Panc1 (cell line): Measurements from ENCODE around the gene DALRD3. TPM values are rescaled to one million over a fixed set of nuclear protein-coding genes. Genes with fewer than 3 reads are reported as not detected.
"Not testable (repeated sequence)": the region's sequence is repeated elsewhere in the genome, so short reads cannot be mapped to it uniquely, and the experiment has no call there.

Experiments used
- ATAC-seq: fragments of 200-7000 bp; cut with Tn5 transposase; 2 replicates; pipeline ENCODE4 v1.9.1; 2020; ENCODE audit warnings: mild to moderate bottlenecking, moderate library complexity
- BruUV-seq: library from RNA; stranded (reverse); fragments of 400-500 nt; replicated peaks from 2 replicates; lab custom pipeline; 2021; lab: Mats Ljungman, UMichigan
- CTCF ChIA-PET: fragments of 300-600 bp; sonication (Branson Sonifier 250); formaldehyde crosslinking; loops from one replicate; lab custom pipeline; 2022; ENCODE audit warnings: antibody characterized with exemption; lab: Charles Lee
- POLR2A ChIA-PET: fragments of 300-600 bp; sonication (Branson Sonifier 250); formaldehyde crosslinking; loops from one replicate; lab custom pipeline; 2022; ENCODE audit warnings: antibody characterized with exemption; lab: Charles Lee
- DNase-seq: peaks from one replicate; pipeline ENCODE4 v3.0.0-alpha.2; 2010; ENCODE audit warnings: low read depth, low spot score
- H3K27ac ChIP-seq: 2 replicates; pipeline ENCODE4 v1.5.1; 2011; ENCODE audit warnings: mild to moderate bottlenecking, low read length, inconsistent platforms
- H3K27me3 ChIP-seq: fragments of 200-500 bp; sonication (Bioruptor generic); 2 replicates; pipeline ENCODE4 v1.6.0; 2014; ENCODE audit warnings: low read length, inconsistent platforms; ENCODE audit not compliant: control insufficient read depth, insufficient read depth
- H3K36me3 ChIP-seq: fragments of 200-500 bp; sonication (Bioruptor generic); 2 replicates; pipeline ENCODE4 v1.5.1; 2014; ENCODE audit warnings: inconsistent platforms, mild to moderate bottlenecking, low read length, moderate library complexity; ENCODE audit not compliant: control insufficient read depth, insufficient read depth
- H3K4me1 ChIP-seq: 2 replicates; pipeline ENCODE4 v1.5.1; 2011; ENCODE audit warnings: inconsistent platforms, mild to moderate bottlenecking, low read length, moderate library complexity; ENCODE audit not compliant: control insufficient read depth, insufficient read depth
- H3K4me3 ChIP-seq, 2 experiments: 2 replicates each; pipeline ENCODE4 v1.5.1; 2011 to 2012; ENCODE audit warnings: low read depth in 2 of 2, low read length in 2 of 2, mild to moderate bottlenecking in 2 of 2, inconsistent platforms in 1 of 2, moderate library complexity in 1 of 2
- H3K9me3 ChIP-seq: fragments of 200-500 bp; sonication (Bioruptor generic); 2 replicates; pipeline ENCODE4 v1.5.1; 2014; ENCODE audit warnings: low read depth, mild to moderate bottlenecking, inconsistent platforms, low read length, moderate library complexity; ENCODE audit not compliant: control insufficient read depth, insufficient read depth
- CTCF ChIP-seq: fragments of 450-650 bp; IDR thresholded peaks from 2 replicates; pipeline ENCODE4 v1.5.1; 2017; ENCODE audit warnings: mild to moderate bottlenecking
- POLR2AphosphoS5 ChIP-seq: IDR thresholded peaks from 2 replicates; pipeline ENCODE4 v1.6.1; 2012; ENCODE audit warnings: mild to moderate bottlenecking, low read depth, low read length, moderate library complexity
- REST ChIP-seq, 2 experiments: IDR thresholded peaks; 2 replicates each; pipeline ENCODE4 v1.6.1; 2011 to 2012; ENCODE audit warnings: low read depth in 2 of 2, control low read depth in 1 of 2, low read length in 1 of 2, mild to moderate bottlenecking in 1 of 2, moderate library complexity in 1 of 2; ENCODE audit not compliant: insufficient read depth in 1 of 2
- SIN3A ChIP-seq: IDR thresholded peaks from 2 replicates; pipeline ENCODE4 v1.6.1; 2012; ENCODE audit warnings: low read depth, mild to moderate bottlenecking, low read length, moderate library complexity, borderline replicate concordance; ENCODE audit not compliant: insufficient read depth
- TCF7L2 ChIP-seq: IDR thresholded peaks from 2 replicates; pipeline ENCODE4 v1.6.1; 2011; ENCODE audit warnings: mild to moderate bottlenecking, low read depth, low read length, inconsistent platforms
- in situ Hi-C: cut with HindIII; loops from 2 replicates; pipeline ENCODE4 v1.10.0; 2016; ENCODE audit warnings: low sequenced_read_pairs, low pct_unique_long_range_greater_than_20kb
- intact Hi-C: fragments of 100-400 bp; cut with micrococcal nuclease; formaldehyde crosslinking; loops from one replicate; pipeline ENCODE4 v1.10.0; 2022; ENCODE audit not compliant: unreplicated experiment
- total RNA-seq: library from RNA; stranded (reverse); gene quantifications from one replicate; pipeline ENCODE4 v1.2.1, GENCODE V29; 2021; ENCODE audit not compliant: unreplicated experiment

Gene DALRD3
- total RNA-seq, 1 experiment from 2014 or later: 22.5 TPM

- Histone ChIP-seq H3K4me3 (no peak overlapping the region), H3K9me3 (no peaks in the 10 kb centered on the region), H3K27me3 (no peaks in the 10 kb centered on the region), H3K36me3 (no peaks in the 10 kb centered on the region), H3K4me1 (peaks cover 14% of the 10 kb centered on the region), H3K27ac (no peak overlapping the region)
- intact Hi-C loops: no loop called here
- TF ChIP-seq SIN3A: no peak
- TF ChIP-seq TCF7L2: no peak
- TF ChIP-seq POLR2AphosphoS5: no peak
- no peak for TF ChIP-seq REST (IDR thresholded peaks at IDR 0.05; ENCODE audit: insufficient read depth in 1 of 2, low read depth in 2 of 2, low read length in 1 of 2)
- no peak for TF ChIP-seq CTCF
- BruUV-seq: no TSS peak
- in situ Hi-C loops: no loop called here
- DNase-seq (no peak), ATAC-seq (no peak)
- POLR2A ChIA-PET: no interaction called here
- CTCF ChIA-PET: interaction anchor here (0.6 kb wide), 1 partner anchor 25 kb away, joined by 3 read pairs; no protein-coding TSS in a partner anchor
Observed at GRCh38 chr3:49012441-49013017, 5.9 kb downstream of the DALRD3 start.

- Histone ChIP-seq H3K36me3 (no peaks in the 10 kb centered on the region), H3K27ac (no peak overlapping the region), H3K9me3 (no peaks in the 10 kb centered on the region), H3K4me3 (no peak overlapping the region), H3K27me3 (no peaks in the 10 kb centered on the region), H3K4me1 (peaks cover 13% of the 10 kb centered on the region)
- DNase-seq (no peak), ATAC-seq (no peak)
- POLR2A ChIA-PET: no interaction called here
- TF ChIP-seq SIN3A (no peak), CTCF (no peak), REST (IDR thresholded peaks at IDR 0.05; ENCODE audit: insufficient read depth in 1 of 2, low read depth in 2 of 2, low read length in 1 of 2) (no peak), TCF7L2 (no peak), POLR2AphosphoS5 (no peak)
- BruUV-seq: no TSS peak
- in situ Hi-C loops (no loop called here), intact Hi-C loops (no loop called here)
- CTCF ChIA-PET: no interaction called here
Observed at GRCh38 chr3:49009396-49009795, 9.0 kb downstream of the DALRD3 start.

- BruUV-seq, H3K9me3 ChIP-seq, H3K36me3 ChIP-seq, intact Hi-C loops, H3K27me3 ChIP-seq, ATAC-seq, in situ Hi-C loops, DNase-seq: not testable (repeated sequence)
- Histone ChIP-seq H3K27ac (peak overlapping the region; percentile 81), H3K4me3 (peak overlapping the region; percentile 82 to 85), H3K4me1 (peaks cover 13% of the 10 kb centered on the region)
- ChIA-PET POLR2A (interaction anchor here (0.5 kb wide), 1 partner anchor 58 kb away, joined by 5 read pairs; no protein-coding TSS in a partner anchor), CTCF (interaction anchor here (2.7 kb wide), 1 partner anchor 20 kb away, joined by 19 read pairs; no protein-coding TSS in a partner anchor)
Observed at GRCh38 chr3:49008627-49009026, 9.8 kb downstream of the DALRD3 start.
